Karpas-422 (cell line): Measurements from ENCODE around the gene EIF1B. TPM values are rescaled to one million over a fixed set of nuclear protein-coding genes. Genes with fewer than 3 reads are reported as not detected.

Source experiments
- DNase-seq: peaks from one replicate; pipeline ENCODE4 v3.0.0-alpha.2; 2015
- H2AFZ ChIP-seq: fragments of 200-600 bp; sonication (generic); 2 replicates; pipeline ENCODE4 v1.6.1; 2014; ENCODE audit warnings: antibody characterized with exemption, low read length, mixed read lengths
- H3K27ac ChIP-seq: fragments of 200-600 bp; sonication (generic); 2 replicates; pipeline ENCODE4 v1.5.1; 2014; ENCODE audit warnings: mild to moderate bottlenecking, low read length, moderate library complexity
- H3K27me3 ChIP-seq: fragments of 200-600 bp; sonication (generic); 2 replicates; pipeline ENCODE4 v1.6.1; 2014; ENCODE audit warnings: low read length, mixed read lengths
- H3K36me3 ChIP-seq: fragments of 200-600 bp; sonication (generic); 2 replicates; pipeline ENCODE4 v1.6.1; 2014; ENCODE audit warnings: low read length, mixed read lengths; ENCODE audit not compliant: insufficient read depth
- H3K4me1 ChIP-seq: fragments of 200-600 bp; sonication (generic); 2 replicates; pipeline ENCODE4 v1.6.1; 2014; ENCODE audit warnings: mild to moderate bottlenecking, low read length, mixed read lengths
- H3K4me2 ChIP-seq: fragments of 200-600 bp; sonication (generic); 2 replicates; pipeline ENCODE4 v1.6.1; 2014; ENCODE audit warnings: low read length, low read depth, mild to moderate bottlenecking; ENCODE audit not compliant: poor library complexity, severe bottlenecking
- H3K4me3 ChIP-seq: fragments of 200-600 bp; sonication (generic); 2 replicates; pipeline ENCODE4 v1.5.1; 2014; ENCODE audit warnings: mild to moderate bottlenecking, antibody characterized with exemption, low read length, mixed read lengths
- H3K79me2 ChIP-seq: fragments of 200-600 bp; sonication (generic); 2 replicates; pipeline ENCODE4 v1.6.1; 2014; ENCODE audit warnings: mild to moderate bottlenecking, low read length, mixed read lengths
- H3K9ac ChIP-seq: fragments of 200-600 bp; sonication (generic); 2 replicates; pipeline ENCODE4 v1.6.0; 2014; ENCODE audit warnings: low read length
- H3K9me2 ChIP-seq: fragments of 200-600 bp; sonication (generic), shearing (Covaris generic); replicated peaks from 2 replicates; pipeline ENCODE4 v1.6.0; 2014; ENCODE audit warnings: mild to moderate bottlenecking, low read length, moderate library complexity; ENCODE audit not compliant: insufficient read depth
- H3K9me3 ChIP-seq: fragments of 300-700, 200-600 bp; sonication (generic); 2 replicates; pipeline ENCODE4 v1.6.1; 2014; ENCODE audit warnings: low read length, mixed read lengths
- H4K20me1 ChIP-seq: fragments of 200-600 bp; sonication (generic); 2 replicates; pipeline ENCODE4 v1.6.1; 2014; ENCODE audit warnings: mild to moderate bottlenecking, antibody characterized with exemption, low read length, low read depth; ENCODE audit not compliant: insufficient read depth
- total RNA-seq: library from RNA; depleted of rRNA; stranded (reverse); fragments of >200 nt; shearing (Covaris generic); gene quantifications from 2 replicates; pipeline ENCODE4 v1.2.3, GENCODE V29; 2014; ENCODE audit warnings: low replicate concordance

The EIF1B gene
- total RNA-seq, 1 experiment from 2014 or later = 41.9 TPM

- Histone ChIP-seq H3K4me2 (no peak overlapping the region), H2AFZ (no peak overlapping the region), H3K4me3 (no peak overlapping the region), H4K20me1 (no peaks in the 10 kb centered on the region), H3K9me3 (no peaks in the 10 kb centered on the region), H3K9me2 (no peaks in the 10 kb centered on the region), H3K36me3 (no peaks in the 10 kb centered on the region), H3K9ac (no peak overlapping the region), H3K4me1 (peaks cover 13% of the 10 kb centered on the region), H3K79me2 (no peaks in the 10 kb centered on the region), H3K27me3 (no peaks in the 10 kb centered on the region), H3K27ac (no peak overlapping the region)
- no peak for DNase-seq
Measured at GRCh38 chr3:40329071-40329470, 19.6 kb downstream of the EIF1B start.

GRCh38 chr3:40332684-40333083, 23.2 kb downstream of the EIF1B start:
- H3K27ac ChIP-seq = no peak overlapping the region
- H3K9ac ChIP-seq = no peak overlapping the region
- no peak overlapping the region for H3K4me2 ChIP-seq
- H3K9me2 ChIP-seq = no peaks in the 10 kb centered on the region
- no peak overlapping the region for H2AFZ ChIP-seq
- no peaks in the 10 kb centered on the region for H3K9me3 ChIP-seq
- H3K27me3 ChIP-seq = no peaks in the 10 kb centered on the region
- H3K4me3 ChIP-seq = no peak overlapping the region
- no peaks in the 10 kb centered on the region for H3K36me3 ChIP-seq
- H4K20me1 ChIP-seq = no peaks in the 10 kb centered on the region
- no peaks in the 10 kb centered on the region for H3K79me2 ChIP-seq
- DNase-seq = no peak
- H3K4me1 ChIP-seq = no peaks in the 10 kb centered on the region

GRCh38 chr3:40333416-40333815, 23.9 kb downstream of the EIF1B start:
- no peaks in the 10 kb centered on the region for H3K9me2 ChIP-seq
- no peaks in the 10 kb centered on the region for H3K79me2 ChIP-seq
- no peak overlapping the region for H2AFZ ChIP-seq
- H3K27me3 ChIP-seq = no peaks in the 10 kb centered on the region
- no peaks in the 10 kb centered on the region for H3K4me1 ChIP-seq
- H3K4me2 ChIP-seq = no peak overlapping the region
- no peaks in the 10 kb centered on the region for H3K9me3 ChIP-seq
- no peak overlapping the region for H3K27ac ChIP-seq
- DNase-seq = no peak
- H4K20me1 ChIP-seq = no peaks in the 10 kb centered on the region
- H3K4me3 ChIP-seq = no peak overlapping the region
- no peak overlapping the region for H3K9ac ChIP-seq
- H3K36me3 ChIP-seq = no peaks in the 10 kb centered on the region

GRCh38 chr3:40333852-40334251, 24.3 kb downstream of the EIF1B start:
- H3K36me3 ChIP-seq = no peaks in the 10 kb centered on the region
- no peak for DNase-seq
- H3K9me3 ChIP-seq = no peaks in the 10 kb centered on the region
- H4K20me1 ChIP-seq = no peaks in the 10 kb centered on the region
- no peak overlapping the region for H3K27ac ChIP-seq
- H3K9ac ChIP-seq = no peak overlapping the region
- H2AFZ ChIP-seq = no peak overlapping the region
- H3K9me2 ChIP-seq = no peaks in the 10 kb centered on the region
- H3K4me1 ChIP-seq = no peaks in the 10 kb centered on the region
- no peak overlapping the region for H3K4me3 ChIP-seq
- H3K79me2 ChIP-seq = no peaks in the 10 kb centered on the region
- H3K4me2 ChIP-seq = no peak overlapping the region
- no peaks in the 10 kb centered on the region for H3K27me3 ChIP-seq

- no peaks in the 10 kb centered on the region for H3K9me2 ChIP-seq
- no peaks in the 10 kb centered on the region for H3K36me3 ChIP-seq
- H3K27me3 ChIP-seq = no peaks in the 10 kb centered on the region
- no peak for DNase-seq
- no peak overlapping the region for H3K27ac ChIP-seq
- no peaks in the 10 kb centered on the region for H4K20me1 ChIP-seq
- H3K4me1 ChIP-seq = no peaks in the 10 kb centered on the region
- no peaks in the 10 kb centered on the region for H3K79me2 ChIP-seq
- no peak overlapping the region for H3K4me2 ChIP-seq
- H2AFZ ChIP-seq = no peak overlapping the region
- H3K4me3 ChIP-seq = no peak overlapping the region
- H3K9me3 ChIP-seq = no peaks in the 10 kb centered on the region
- no peak overlapping the region for H3K9ac ChIP-seq
Measured at GRCh38 chr3:40336101-40336500, 26.6 kb downstream of the EIF1B start.

- Histone ChIP-seq H2AFZ (no peak overlapping the region), H3K4me2 (no peak overlapping the region), H3K9ac (no peak overlapping the region), H3K36me3 (no peaks in the 10 kb centered on the region), H3K9me3 (no peaks in the 10 kb centered on the region), H3K27ac (no peak overlapping the region), H3K4me3 (no peak overlapping the region), H3K9me2 (no peaks in the 10 kb centered on the region), H4K20me1 (no peaks in the 10 kb centered on the region), H3K79me2 (no peaks in the 10 kb centered on the region), H3K4me1 (no peaks in the 10 kb centered on the region), H3K27me3 (no peaks in the 10 kb centered on the region)
- no peak for DNase-seq
Measured at GRCh38 chr3:40336511-40337135, 27.1 kb downstream of the EIF1B start.

GRCh38 chr3:40337136-40338108, 27.9 kb downstream of the EIF1B start:
- DNase-seq = no peak
- Histone ChIP-seq H3K27ac (no peak overlapping the region), H3K27me3 (no peaks in the 10 kb centered on the region), H3K79me2 (no peaks in the 10 kb centered on the region), H3K9me3 (no peaks in the 10 kb centered on the region), H3K9ac (no peak overlapping the region), H3K36me3 (no peaks in the 10 kb centered on the region), H3K9me2 (no peaks in the 10 kb centered on the region), H4K20me1 (no peaks in the 10 kb centered on the region), H2AFZ (no peak overlapping the region), H3K4me1 (no peaks in the 10 kb centered on the region), H3K4me3 (no peak overlapping the region), H3K4me2 (no peak overlapping the region)

GRCh38 chr3:40339871-40340270, 30.4 kb downstream of the EIF1B start:
- H3K9me3 ChIP-seq = no peaks in the 10 kb centered on the region
- no peaks in the 10 kb centered on the region for H3K9me2 ChIP-seq
- H3K27me3 ChIP-seq = no peaks in the 10 kb centered on the region
- no peaks in the 10 kb centered on the region for H3K36me3 ChIP-seq
- no peaks in the 10 kb centered on the region for H3K79me2 ChIP-seq
- H3K4me1 ChIP-seq = no peaks in the 10 kb centered on the region
- no peaks in the 10 kb centered on the region for H4K20me1 ChIP-seq
- DNase-seq = no peak
- H3K27ac ChIP-seq = no peak overlapping the region
- no peak overlapping the region for H3K9ac ChIP-seq
- no peak overlapping the region for H3K4me2 ChIP-seq
- H3K4me3 ChIP-seq = no peak overlapping the region
- no peak overlapping the region for H2AFZ ChIP-seq
